Raji (cell line): ENCODE results near the gene DLGAP1.

Experiments used
- POLR2A ChIP-seq: IDR thresholded peaks from 2 replicates; pipeline ENCODE4 v1.6.1; 2011; ENCODE audit warnings: low read depth, low read length, control low read depth; ENCODE audit not compliant: insufficient read depth

Gene DLGAP1

GRCh38 chr18:3597409-3598357, 857.4 kb downstream of the DLGAP1 start:
- no peak for TF ChIP-seq POLR2A

- TF ChIP-seq POLR2A = 0 out of 2 replicates have a peak, but pooled peaks have one; percentile 20
Observed at GRCh38 chr18:3596637-3597384, 858.3 kb downstream of the DLGAP1 start.

- no peak for TF ChIP-seq POLR2A
Observed at GRCh38 chr18:3596324-3596636, 858.8 kb downstream of the DLGAP1 start.

- no peak for TF ChIP-seq POLR2A
Observed at GRCh38 chr18:3595369-3596273, 859.5 kb downstream of the DLGAP1 start.

- TF ChIP-seq POLR2A = no peak
Observed at GRCh38 chr18:3594760-3595368, 860.2 kb downstream of the DLGAP1 start.

GRCh38 chr18:3593904-3594759, 861.0 kb downstream of the DLGAP1 start:
- TF ChIP-seq POLR2A = peak; percentile 53

GRCh38 chr18:3593381-3593903, 861.7 kb downstream of the DLGAP1 start:
- no peak for TF ChIP-seq POLR2A

- no peak for TF ChIP-seq POLR2A
Observed at GRCh38 chr18:3592864-3593263, 862.2 kb downstream of the DLGAP1 start.

- TF ChIP-seq POLR2A = no peak
Observed at GRCh38 chr18:3590096-3590630, 864.9 kb downstream of the DLGAP1 start.

- TF ChIP-seq POLR2A = no peak
Observed at GRCh38 chr18:3585656-3586509, 869.2 kb downstream of the DLGAP1 start.

- no peak for TF ChIP-seq POLR2A
Observed at GRCh38 chr18:3584897-3585460, 870.1 kb downstream of the DLGAP1 start.

GRCh38 chr18:3584266-3584861, 870.7 kb downstream of the DLGAP1 start:
- TF ChIP-seq POLR2A = no peak
